GM21825 (cell line): ENCODE data around the gene FGB.

Source experiments
- ATAC-seq: cut with Tn5 transposase; IDR thresholded peaks from one replicate; pipeline ENCODE4 v1.9.1; 2021; ENCODE audit warnings: mild to moderate bottlenecking, moderate library complexity; ENCODE audit not compliant: unreplicated experiment

The FGB gene

GRCh38 chr4:154617820-154618317 is 55.1 kb downstream of the FGB start:
- ATAC-seq = no peak

- peak; percentile 56 for ATAC-seq
Observed at GRCh38 chr4:154618708-154619315, 56.0 kb downstream of the FGB start.

GRCh38 chr4:154620111-154620510 is 57.3 kb downstream of the FGB start:
- ATAC-seq = no peak
